Raji (cell line): ENCODE measurements around the gene COL3A1.

Experiments
- POLR2A ChIP-seq: IDR thresholded peaks from 2 replicates; pipeline ENCODE4 v1.6.1; 2011; ENCODE audit warnings: low read depth, low read length, control low read depth; ENCODE audit not compliant: insufficient read depth

Gene COL3A1

GRCh38 chr2:189024901-189025618 is 50.9 kb downstream of the COL3A1 start:
- TF ChIP-seq POLR2A, result no peak

- no peak for TF ChIP-seq POLR2A
These were observed 63.3 kb downstream of the COL3A1 start for GRCh38 chr2:189037518-189037917.

GRCh38 chr2:189045836-189046235 is 71.7 kb downstream of the COL3A1 start:
- TF ChIP-seq POLR2A, result no peak

- no peak for TF ChIP-seq POLR2A
These were observed 72.1 kb downstream of the COL3A1 start for GRCh38 chr2:189046320-189046719.

- TF ChIP-seq POLR2A, result no peak
These were observed 73.2 kb downstream of the COL3A1 start for GRCh38 chr2:189047171-189047888.

- no peak for TF ChIP-seq POLR2A
These were observed 74.0 kb downstream of the COL3A1 start for GRCh38 chr2:189048189-189048588.

- TF ChIP-seq POLR2A, result no peak
These were observed 75.6 kb downstream of the COL3A1 start for GRCh38 chr2:189049709-189050164.

GRCh38 chr2:189050165-189050712 is 76.1 kb downstream of the COL3A1 start:
- no peak for TF ChIP-seq POLR2A

- no peak for TF ChIP-seq POLR2A
These were observed 82.3 kb downstream of the COL3A1 start for GRCh38 chr2:189056200-189057106.

- TF ChIP-seq POLR2A, result no peak
These were observed 83.1 kb downstream of the COL3A1 start for GRCh38 chr2:189057316-189057715.

- no peak for TF ChIP-seq POLR2A
These were observed 86.0 kb downstream of the COL3A1 start for GRCh38 chr2:189060096-189060642.
